Liver (tissue), 9 donors: ENCODE measurements around the gene TEX10. TPM values are rescaled to one million over a fixed set of nuclear protein-coding genes. Genes with fewer than 3 reads are reported as not detected.

Source experiments
- DNase-seq: peaks from one replicate; pipeline ENCODE4 v3.0.0-alpha.2; 2017; ENCODE audit warnings: low spot score
- H3K27ac ChIP-seq, 2 donors: one replicate each; pipeline ENCODE4 v1.7.0; 2013; ENCODE audit warnings: inconsistent platforms in 2 of 2, low read length in 2 of 2, control low read depth in 1 of 2, low read depth in 1 of 2, mild to moderate bottlenecking in 1 of 2
- H3K27me3 ChIP-seq, 4 donors: one replicate each; pipeline versions ENCODE4 v1.6.1 to v1.7.0; 2013; ENCODE audit warnings: low read length in 3 of 4, inconsistent platforms in 1 of 4, mild to moderate bottlenecking in 1 of 4, moderate library complexity in 1 of 4; ENCODE audit not compliant: control insufficient read depth in 4 of 4, insufficient read depth in 4 of 4
- H3K36me3 ChIP-seq, 4 donors: one replicate each; pipeline versions ENCODE4 v1.6.1 to v1.7.0; 2013; ENCODE audit warnings: low read length in 3 of 4, mild to moderate bottlenecking in 3 of 4, low read depth in 1 of 4, moderate library complexity in 1 of 4; ENCODE audit not compliant: control insufficient read depth in 4 of 4, insufficient read depth in 3 of 4
- H3K4me1 ChIP-seq, 4 donors: one replicate each; pipeline versions ENCODE4 v1.6.1 to v1.7.0; 2013; ENCODE audit warnings: low read length in 3 of 4, mild to moderate bottlenecking in 3 of 4, moderate library complexity in 1 of 4; ENCODE audit not compliant: control insufficient read depth in 4 of 4, insufficient read depth in 4 of 4
- H3K4me3 ChIP-seq, 3 donors: one replicate each; pipeline versions ENCODE4 v1.6.1 to v1.7.0; 2013; ENCODE audit warnings: low read length in 3 of 3, control low read depth in 1 of 3, low read depth in 1 of 3, mild to moderate bottlenecking in 1 of 3
- H3K9ac ChIP-seq, 2 donors: one replicate each; pipeline ENCODE4 v1.7.0; 2013; ENCODE audit warnings: low read length in 2 of 2, mild to moderate bottlenecking in 2 of 2, moderate library complexity in 2 of 2, control low read depth in 1 of 2, low read depth in 1 of 2
- H3K9me3 ChIP-seq, 4 donors: one replicate each; pipeline versions ENCODE4 v1.6.1 to v1.7.0; 2013; ENCODE audit warnings: low read length in 3 of 4; ENCODE audit not compliant: control insufficient read depth in 4 of 4
- ATF3 ChIP-seq: IDR thresholded peaks from 2 replicates; pipeline ENCODE4 v1.6.1; 2016; ENCODE audit warnings: antibody characterized with exemption
- CTCF ChIP-seq: fragments of 150-350 bp; IDR thresholded peaks from 2 replicates; pipeline ENCODE4 v1.5.1; 2017; ENCODE audit warnings: improper control_type of control experiment, low read depth, low read length; ENCODE audit not compliant: missing input control
- EGR1 ChIP-seq, 2 donors: IDR thresholded peaks; 2 replicates each; pipeline ENCODE4 v1.6.1; 2016 to 2018; ENCODE audit warnings: antibody characterized with exemption in 2 of 2, low read depth in 2 of 2
- FOXA1 ChIP-seq: IDR thresholded peaks from 2 replicates; pipeline ENCODE4 v1.6.1; 2016; ENCODE audit warnings: antibody characterized with exemption
- FOXA2 ChIP-seq: IDR thresholded peaks from 2 replicates; pipeline ENCODE4 v1.6.1; 2016; ENCODE audit warnings: antibody characterized with exemption
- GABPA ChIP-seq, 2 donors: IDR thresholded peaks in 1 of 2; conservative IDR thresholded peaks in 1 of 2; 2 replicates each; pipeline ENCODE4 v1.6.1; 2016; ENCODE audit warnings: antibody characterized with exemption in 2 of 2, mild to moderate bottlenecking in 1 of 2, moderate library complexity in 1 of 2
- HNF4A ChIP-seq, 2 donors: conservative IDR thresholded peaks; 2 replicates each; pipeline ENCODE4 v1.6.1; 2016; ENCODE audit warnings: antibody characterized with exemption in 2 of 2, mild to moderate bottlenecking in 2 of 2
- HNF4G ChIP-seq: IDR thresholded peaks from 2 replicates; pipeline ENCODE4 v1.6.1; 2016; ENCODE audit warnings: antibody characterized with exemption
- JUND ChIP-seq, 2 donors: IDR thresholded peaks; 2 replicates each; pipeline ENCODE4 v1.6.1; 2016; ENCODE audit warnings: antibody characterized with exemption in 2 of 2
- MAX ChIP-seq: IDR thresholded peaks from 2 replicates; pipeline ENCODE4 v1.6.1; 2016; ENCODE audit warnings: antibody characterized with exemption
- NR2F2 ChIP-seq: IDR thresholded peaks from 2 replicates; pipeline ENCODE4 v1.6.1; 2016; ENCODE audit warnings: antibody characterized with exemption
- RAD21 ChIP-seq, 2 donors: IDR thresholded peaks; 2 replicates each; pipeline ENCODE4 v1.6.1; 2016; ENCODE audit warnings: antibody characterized with exemption in 2 of 2, mild to moderate bottlenecking in 2 of 2
- REST ChIP-seq: IDR thresholded peaks from 2 replicates; pipeline ENCODE4 v1.6.1; 2016; ENCODE audit warnings: antibody characterized with exemption, mild to moderate bottlenecking
- RXRA ChIP-seq, 2 donors: IDR thresholded peaks; 2 replicates each; pipeline ENCODE4 v1.6.1; 2017 to 2018; ENCODE audit warnings: antibody characterized with exemption in 2 of 2, mild to moderate bottlenecking in 1 of 2
- SP1 ChIP-seq: IDR thresholded peaks from 2 replicates; pipeline ENCODE4 v1.6.1; 2018; ENCODE audit warnings: antibody characterized with exemption, mild to moderate bottlenecking
- TAF1 ChIP-seq: conservative IDR thresholded peaks from 2 replicates; pipeline ENCODE4 v1.6.1; 2016; ENCODE audit warnings: antibody characterized with exemption, mild to moderate bottlenecking
- YY1 ChIP-seq: IDR thresholded peaks from 2 replicates; pipeline ENCODE4 v1.6.1; 2016; ENCODE audit warnings: antibody characterized with exemption, mild to moderate bottlenecking
- ZBTB33 ChIP-seq: IDR thresholded peaks from 2 replicates; pipeline ENCODE4 v1.6.1; 2016; ENCODE audit warnings: antibody characterized with exemption
- WGBS: extraction: QIAGEN DNeasy Blood & Tissue Kit; methylation state at CpG from one replicate; pipeline ENCODE4 v1.1.7; 2013; 5-methylcytosine and 5-hydroxymethylcytosine counted together
- polyA plus RNA-seq, 2 donors: library from polyadenylated mRNA; stranded (reverse) in 1 of 2; unstranded in 1 of 2; fragments of 200-250 nt in 1 of 2; fragments of >200 nt in 1 of 2; fragmentation: Nextera tagmentation in 1 of 2; extraction: Ambion mirVana in 1 of 2; gene quantifications; one replicate each; pipeline versions ENCODE4 v1.2.1 to v1.2.3, GENCODE V29; 2013 to 2015
- total RNA-seq, 2 donors: library from RNA; depleted of rRNA; stranded (reverse); fragments of >200 nt; gene quantifications; one replicate each; pipeline ENCODE4 v1.2.3, GENCODE V29; 2014
- donor health status: healthy.
- donor health status: healthy.
- donor health status: healthy.
- donor health status: healthy.
- donor health status: healthy.

The TEX10 gene
- total and polyA plus RNA-seq, 4 donors = 3.3 to 10.0 (median 6.1) TPM

- Histone ChIP-seq H3K27ac (no peak overlapping the region), H3K36me3 (peaks cover 1 to 13% (median 5%) of the 10 kb centered on the region in 4 donors), H3K27me3 (no peaks in the 10 kb centered on the region), H3K4me3 (no peak overlapping the region), H3K4me1 (no peaks in the 10 kb centered on the region), H3K9me3 (no peaks in the 10 kb centered on the region), H3K9ac (no peak overlapping the region)
- TF ChIP-seq EGR1 (IDR thresholded peaks at IDR 0.05; ENCODE audit: low read depth in 2 of 2) (no peak), YY1 (no peak), CTCF (no peak), RAD21 (IDR thresholded peaks at IDR 0.05) (no peak)
- no peak for DNase-seq
- WGBS = 98% methylated on average over 1 of the region's 1 CpG
These were observed 83.1 kb downstream of the TEX10 start for GRCh38 chr9:100269656-100270055.

GRCh38 chr9:100268271-100268670 is 84.5 kb downstream of the TEX10 start:
- 93% methylated on average over 4 of the region's 4 CpGs for WGBS
- no peaks in the 10 kb centered on the region for H3K9me3 ChIP-seq
- H3K4me3 ChIP-seq = no peak overlapping the region
- no peak overlapping the region for H3K27ac ChIP-seq
- no peak overlapping the region for H3K9ac ChIP-seq
- DNase-seq = no peak
- peaks cover 1 to 10% (median 4%) of the 10 kb centered on the region in 4 donors for H3K36me3 ChIP-seq
- no peaks in the 10 kb centered on the region for H3K4me1 ChIP-seq
- TF ChIP-seq FOXA1 = no peak
- H3K27me3 ChIP-seq = no peaks in the 10 kb centered on the region

GRCh38 chr9:100267211-100267610 is 85.5 kb downstream of the TEX10 start:
- Histone ChIP-seq H3K27me3 (no peaks in the 10 kb centered on the region), H3K9ac (no peak overlapping the region), H3K27ac (no peak overlapping the region), H3K36me3 (peaks cover 0 to 5% (median 2%) of the 10 kb centered on the region in 4 donors), H3K9me3 (no peaks in the 10 kb centered on the region), H3K4me1 (no peaks in the 10 kb centered on the region), H3K4me3 (no peak overlapping the region)
- whole genome bisulfite sequencing = 89% methylated on average over 3 of the region's 3 CpGs
- no peak for DNase-seq
- no peak for TF ChIP-seq HNF4G
- no peak for TF ChIP-seq ZBTB33
- no peak for TF ChIP-seq YY1
- TF ChIP-seq RAD21 (IDR thresholded peaks at IDR 0.05) = no peak
- no peak for TF ChIP-seq EGR1 (IDR thresholded peaks at IDR 0.05; ENCODE audit: low read depth in 2 of 2)
- TF ChIP-seq ATF3 = no peak
- no peak for TF ChIP-seq MAX
- no peak for TF ChIP-seq JUND (IDR thresholded peaks at IDR 0.05)
- TF ChIP-seq HNF4A (conservative IDR thresholded peaks at IDR 0.05) = no peak
- TF ChIP-seq REST = no peak
- no peak for TF ChIP-seq NR2F2
- no peak for TF ChIP-seq FOXA2
- no peak for TF ChIP-seq GABPA (IDR thresholded peaks at IDR 0.05 in 1 of 2, conservative IDR thresholded peaks at IDR 0.05 in 1 of 2)
- no peak for TF ChIP-seq FOXA1
- TF ChIP-seq RXRA (IDR thresholded peaks at IDR 0.05) = no peak
- TF ChIP-seq CTCF = no peak
- no peak for TF ChIP-seq SP1
- TF ChIP-seq TAF1 = no peak
